OCI-M1 (cell line): ENCODE results near the gene GEMIN7.

Source experiments
- DNase-seq: peaks from one replicate; lab custom pipeline; 2025; lab: John Stamatoyannopoulos, UW

GEMIN7 gene

DNA sequence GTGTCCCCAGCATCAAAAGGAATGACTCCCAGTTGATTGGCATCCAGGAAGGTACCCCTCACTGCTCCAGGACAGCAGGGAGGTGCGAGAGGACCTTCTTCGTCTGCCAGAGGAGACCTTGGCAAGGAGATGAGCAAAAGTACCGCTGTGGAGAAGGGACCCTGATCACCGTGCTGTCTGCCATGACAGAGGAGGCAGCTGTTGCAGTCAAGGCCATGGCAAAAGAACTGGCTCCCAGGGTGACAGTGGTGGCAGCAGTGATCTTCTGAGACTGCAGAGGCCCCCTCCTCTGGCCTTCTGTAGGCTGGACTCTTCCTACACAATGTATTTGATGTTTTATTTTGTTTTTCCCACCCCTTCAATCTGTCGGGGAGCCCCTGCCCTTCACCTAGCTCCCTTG lies 49.7 kb downstream of the GEMIN7 start:
- no peak for DNase-seq

DNA sequence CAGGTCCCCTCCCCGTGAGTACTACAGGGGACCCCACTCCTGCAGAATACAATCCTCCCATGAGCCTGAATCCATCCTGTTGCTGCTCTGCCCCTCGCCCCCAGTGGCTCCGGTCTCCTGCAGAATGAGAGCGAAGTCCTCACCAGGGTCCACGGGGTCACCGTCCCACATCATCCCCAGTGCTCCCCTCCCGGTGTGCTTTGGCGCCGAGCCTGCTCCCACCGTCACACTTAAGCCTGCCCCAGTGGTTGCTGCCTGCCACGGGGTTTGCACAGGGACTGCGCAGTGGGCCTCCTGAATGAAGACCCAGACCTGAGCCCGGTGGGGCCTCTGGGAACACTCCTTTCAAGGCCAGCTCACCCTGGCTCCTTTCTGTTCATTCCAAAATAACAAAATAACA lies 51.2 kb downstream of the GEMIN7 start:
- DNase-seq: no peak

DNA sequence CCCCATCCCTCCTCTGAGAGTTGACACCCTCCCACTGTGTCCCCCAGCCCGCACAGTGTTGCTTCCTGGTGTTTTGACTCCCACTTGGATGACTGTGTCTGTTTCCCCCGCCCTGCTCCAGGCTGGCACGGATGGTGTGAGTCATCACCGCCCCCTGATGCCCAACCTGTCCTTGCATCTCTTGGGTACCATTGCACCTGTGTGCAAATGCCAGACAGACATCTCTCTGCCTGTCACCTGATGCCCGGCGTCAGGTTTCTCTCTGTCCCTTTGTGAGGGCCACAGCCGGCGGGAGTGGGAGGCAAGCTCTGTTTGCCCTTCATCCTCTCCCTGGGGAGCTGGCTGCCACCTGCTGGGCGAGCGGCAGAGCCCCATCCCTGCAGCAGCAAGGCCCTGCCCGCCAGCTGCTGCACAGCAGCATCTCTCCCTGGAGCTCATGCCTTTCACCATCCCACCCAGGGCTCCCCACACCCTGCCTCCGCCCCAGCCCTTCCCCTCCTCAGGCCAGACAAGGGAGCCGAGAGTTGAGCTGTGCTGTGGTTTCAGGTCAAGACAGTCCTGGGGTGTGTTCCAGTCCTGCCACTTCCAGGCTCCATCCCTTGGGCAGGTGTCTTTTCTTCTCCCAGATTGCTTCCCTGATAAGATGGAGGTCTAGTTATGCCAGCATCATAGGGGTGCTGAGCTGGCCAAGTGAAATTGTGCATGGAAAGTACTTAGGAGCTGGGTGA lies 52.0 kb downstream of the GEMIN7 start:
- no peak for DNase-seq

DNA sequence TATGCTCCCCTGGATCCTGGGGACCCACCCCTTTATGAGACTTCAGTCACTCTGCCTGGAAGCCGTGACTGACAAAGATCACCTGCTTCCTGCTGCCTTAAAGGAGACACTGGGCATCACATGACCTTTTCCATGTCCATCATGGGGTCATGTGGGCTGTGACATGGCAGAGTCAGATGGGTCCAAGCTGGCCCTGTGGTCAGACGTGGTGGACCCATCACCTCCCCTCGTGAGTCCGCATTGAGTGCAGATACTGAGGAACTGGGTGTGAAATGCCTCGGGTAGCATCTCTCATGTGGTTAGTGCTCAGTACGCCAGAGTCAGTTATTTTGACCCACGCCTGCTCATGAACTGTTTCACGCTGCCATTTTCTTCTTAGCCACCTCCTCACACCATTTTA lies 54.6 kb downstream of the GEMIN7 start:
- DNase-seq: no peak

DNA sequence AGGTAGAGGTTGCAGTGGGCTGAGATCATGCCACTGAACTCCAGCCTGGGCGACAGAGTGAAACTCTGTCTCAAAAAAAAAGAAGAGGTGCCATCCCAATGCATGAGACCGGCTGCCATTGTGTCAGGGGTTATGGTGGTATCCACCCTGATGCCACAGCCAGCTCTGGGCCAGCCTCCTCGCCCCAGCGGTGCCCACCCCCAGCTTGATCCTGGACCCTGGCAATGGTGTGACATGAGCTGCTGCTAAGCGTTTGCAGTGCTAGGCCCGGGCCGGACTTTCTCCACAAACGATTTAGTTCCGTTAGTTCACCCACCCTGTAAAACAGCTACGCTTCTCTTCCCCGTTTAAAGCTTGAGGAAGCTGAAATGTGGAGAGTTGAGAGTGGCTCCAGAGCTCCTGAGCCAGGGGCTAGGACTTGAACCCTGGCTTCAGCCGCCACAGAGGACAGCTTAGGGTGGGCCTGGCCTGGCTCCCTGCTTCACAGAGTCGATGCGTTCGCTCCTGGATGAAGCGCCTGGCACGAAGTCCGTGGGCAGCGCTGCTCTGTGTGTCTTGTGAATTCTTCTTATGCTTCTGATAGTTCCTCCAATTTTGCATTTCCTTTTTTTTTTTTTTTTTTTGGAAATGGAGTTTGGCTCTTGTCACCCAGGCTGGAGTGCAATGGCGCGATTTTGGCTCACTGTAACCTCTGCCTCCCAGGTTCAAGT lies 56.3 kb downstream of the GEMIN7 start:
- no peak for DNase-seq

DNA sequence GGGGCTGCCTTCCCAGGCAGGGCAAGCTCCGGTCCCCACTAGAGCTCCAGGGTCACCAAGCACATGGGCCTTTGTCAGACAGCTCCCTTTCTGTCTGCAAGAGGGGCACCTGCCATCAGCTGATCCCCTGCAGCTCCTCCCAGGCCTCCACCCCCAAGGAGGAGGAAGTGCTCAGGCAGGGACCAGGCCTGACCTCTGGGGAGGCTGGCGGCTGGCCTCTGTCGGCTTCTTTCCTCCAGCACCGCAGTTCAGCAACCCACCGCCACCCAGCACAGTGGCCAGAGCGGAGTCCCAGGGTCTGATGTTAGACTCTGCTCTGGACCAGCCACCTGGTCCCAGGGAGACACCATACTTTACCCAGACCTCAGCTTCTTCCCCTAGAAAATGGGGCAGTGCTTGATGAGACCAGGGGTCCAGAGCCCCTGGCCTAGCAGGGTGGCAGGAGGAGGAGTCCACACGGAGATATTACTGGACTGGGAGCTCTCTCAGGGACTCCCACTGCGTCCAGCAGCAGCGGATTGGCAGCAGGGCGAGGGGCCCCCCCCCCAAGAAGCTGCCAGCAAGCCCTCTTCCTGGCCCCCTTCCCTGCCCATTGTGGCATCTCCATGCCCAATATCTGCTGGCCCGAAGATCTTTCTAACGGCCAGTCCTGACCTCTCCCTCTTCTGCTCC lies 57.6 kb downstream of the GEMIN7 start:
- no peak for DNase-seq

DNA sequence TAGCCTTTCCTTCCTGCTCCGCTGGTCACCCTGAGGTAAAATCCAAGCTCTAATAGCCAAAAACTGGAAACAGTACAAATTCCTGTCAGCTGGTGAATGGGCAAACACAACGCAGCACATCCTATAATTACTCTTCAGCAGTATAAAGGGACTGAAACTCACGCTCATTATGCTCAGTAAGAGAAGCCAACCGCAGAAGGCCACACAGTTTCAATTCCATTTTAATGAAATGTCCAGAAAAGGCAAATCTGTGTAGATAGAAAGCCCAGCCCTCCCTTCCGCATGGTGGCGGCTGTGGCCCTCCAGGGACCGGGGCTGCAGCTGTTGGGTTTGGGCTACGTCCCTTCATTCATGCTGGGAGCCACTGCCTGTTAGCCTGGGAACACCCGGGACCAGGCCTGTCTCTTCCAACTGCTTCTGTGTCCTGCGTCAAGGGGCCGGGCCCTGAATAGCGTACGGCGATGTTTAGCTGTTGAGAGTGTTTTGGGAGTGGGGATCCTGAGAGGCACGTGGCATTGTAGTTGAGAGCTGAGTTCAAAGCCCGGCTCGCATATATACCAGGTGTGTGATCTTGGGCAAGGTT lies 58.2 kb downstream of the GEMIN7 start:
- no peak for DNase-seq

DNA sequence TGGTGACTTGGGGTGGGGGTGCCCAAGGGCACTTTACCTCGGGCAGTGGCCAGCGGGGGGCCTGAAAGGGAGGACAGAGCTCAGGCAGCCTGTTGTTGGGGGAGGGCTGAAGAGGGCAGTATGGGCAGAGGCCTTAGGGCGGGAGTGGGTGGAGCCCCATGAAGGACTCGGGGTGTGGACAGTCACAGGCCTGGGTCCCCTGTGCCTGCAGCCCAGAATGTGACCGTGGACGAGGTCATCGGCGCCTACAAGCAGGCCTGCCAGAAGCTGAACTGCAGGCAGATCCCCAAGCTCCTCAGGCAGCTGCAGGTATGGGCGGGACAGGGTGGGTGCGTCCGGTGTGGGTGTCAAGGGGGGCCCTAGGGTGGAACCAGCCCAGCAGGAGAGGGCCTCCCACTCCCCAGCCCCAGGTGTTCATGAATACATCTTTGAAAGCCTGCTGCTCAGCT lies 59.3 kb downstream of the GEMIN7 start:
- no peak for DNase-seq

DNA sequence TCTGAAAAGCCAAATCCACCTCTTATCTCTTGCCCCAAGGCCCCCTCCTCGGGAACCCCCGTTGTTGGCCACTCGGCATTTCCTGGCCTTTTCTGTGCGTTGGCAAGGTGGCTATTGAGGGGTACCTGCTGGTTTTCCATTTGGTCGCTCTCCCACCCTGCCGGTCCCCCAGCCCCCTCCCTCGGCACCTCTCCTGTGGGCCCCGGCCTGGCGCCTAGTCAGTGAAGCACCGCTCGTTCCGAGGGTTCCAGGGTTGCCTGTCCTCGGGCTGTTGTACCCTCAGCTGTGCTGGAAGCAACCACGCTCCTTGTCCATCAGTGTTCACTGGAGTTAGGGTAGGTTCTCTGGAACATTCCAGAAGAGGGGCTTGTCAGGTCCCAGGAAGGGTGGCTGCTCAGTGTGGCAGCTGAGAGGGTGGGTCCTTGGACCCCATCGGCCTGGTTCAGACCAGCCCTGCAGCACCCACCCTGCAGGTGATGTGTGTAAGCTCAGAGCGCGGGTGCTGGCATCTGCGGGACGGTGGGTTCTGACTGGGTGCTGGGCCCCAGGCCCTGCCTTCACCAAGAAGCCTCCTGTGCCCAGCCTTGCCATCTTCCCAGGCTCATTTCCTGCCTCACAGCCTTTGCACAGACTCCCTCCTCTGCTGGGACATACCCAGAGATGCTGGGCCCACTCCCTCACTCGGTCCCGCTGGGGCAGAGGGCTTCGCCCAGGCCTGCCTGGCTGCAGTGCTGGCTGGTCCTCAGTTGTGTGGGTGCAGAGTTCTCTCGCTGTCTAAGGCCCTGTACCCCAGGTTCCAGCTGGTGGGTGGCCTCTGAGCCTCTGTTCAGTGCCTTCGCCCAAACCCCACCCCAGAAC lies 60.5 kb downstream of the GEMIN7 start:
- no peak for DNase-seq

DNA sequence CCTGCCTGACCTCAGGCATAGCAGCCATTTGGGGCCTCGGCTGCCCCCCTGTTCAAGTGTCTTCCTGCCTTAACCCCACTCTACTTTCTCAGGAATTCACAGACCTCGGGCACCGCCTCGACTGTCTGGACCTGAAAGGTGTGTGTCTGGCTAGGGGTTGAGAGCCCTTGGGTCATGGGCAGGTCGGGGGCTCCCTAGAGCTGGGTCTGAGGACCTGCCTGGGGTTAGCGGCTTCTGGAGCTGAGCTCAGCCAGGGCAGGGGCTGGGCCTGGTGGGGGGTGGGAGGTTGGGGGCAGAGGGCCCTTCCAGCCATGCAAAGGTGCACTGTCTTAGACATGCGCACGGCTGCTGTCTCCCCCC lies 61.1 kb downstream of the GEMIN7 start:
- DNase-seq: no peak

DNA sequence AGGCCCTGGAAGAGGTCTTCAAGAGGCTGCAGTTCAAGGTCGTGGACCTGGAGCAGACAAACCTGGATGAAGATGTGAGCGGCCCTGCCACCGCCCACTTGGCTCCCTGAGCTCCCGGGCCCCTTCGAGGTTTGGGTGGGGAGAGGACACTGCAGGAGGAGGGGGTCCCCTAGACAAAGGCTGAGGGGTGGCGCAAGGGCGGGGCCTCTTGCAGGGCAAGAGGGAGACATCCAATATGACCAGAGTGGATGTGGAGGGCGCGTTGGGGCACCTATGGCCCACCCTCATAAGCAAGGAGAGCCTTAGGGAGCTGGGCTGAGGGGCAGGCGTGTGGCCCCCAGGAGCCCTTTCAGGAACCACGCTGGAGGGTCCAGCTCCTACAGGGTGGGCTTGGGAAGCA lies 61.5 kb downstream of the GEMIN7 start:
- no peak for DNase-seq
